NCI-H2196 treated with DMSO at 0.1 percent for 48 hours (cell line): ENCODE results near the gene ANKRD10.
A peak's percentile ranks its signal among the peaks of the same experiment; 100 is the strongest.

Experiments used
- DNase-seq: peaks from one replicate; lab custom pipeline; 2025; ENCODE audit not compliant: unreplicated experiment; lab: John Stamatoyannopoulos, UW

Gene ANKRD10

GRCh38 chr13:110885966-110886869 lies 28.7 kb downstream of the ANKRD10 start:
- DNase-seq, result no peak

GRCh38 chr13:110885516-110885915 lies 29.4 kb downstream of the ANKRD10 start:
- no peak for DNase-seq

GRCh38 chr13:110884517-110884916 lies 30.4 kb downstream of the ANKRD10 start:
- no peak for DNase-seq

GRCh38 chr13:110883542-110883941 lies 31.3 kb downstream of the ANKRD10 start:
- no peak for DNase-seq

GRCh38 chr13:110882972-110883371 lies 31.9 kb downstream of the ANKRD10 start:
- no peak for DNase-seq

- DNase-seq, result no peak
Observed at GRCh38 chr13:110881839-110882627, 32.8 kb downstream of the ANKRD10 start.

GRCh38 chr13:110880627-110881026 lies 34.2 kb downstream of the ANKRD10 start:
- no peak for DNase-seq

GRCh38 chr13:110879482-110879881 lies 35.4 kb downstream of the ANKRD10 start:
- DNase-seq, result no peak

- no peak for DNase-seq
Observed at GRCh38 chr13:110877737-110878258, 37.1 kb downstream of the ANKRD10 start.

- no peak for DNase-seq
Observed at GRCh38 chr13:110876609-110877008, 38.3 kb downstream of the ANKRD10 start.

- DNase-seq, result no peak
Observed at GRCh38 chr13:110875241-110875640, 39.6 kb downstream of the ANKRD10 start.

- DNase-seq, result peak; percentile 16
Observed at GRCh38 chr13:110874508-110874960, 40.3 kb downstream of the ANKRD10 start.

- DNase-seq, result no peak
Observed at GRCh38 chr13:110873639-110874507, 41.0 kb downstream of the ANKRD10 start.

- DNase-seq, result no peak
Observed at GRCh38 chr13:110872768-110873638, 41.9 kb downstream of the ANKRD10 start.

- DNase-seq, result no peak
Observed at GRCh38 chr13:110872034-110872767, 42.7 kb downstream of the ANKRD10 start.

- no peak for DNase-seq
Observed at GRCh38 chr13:110869805-110870706, 44.8 kb downstream of the ANKRD10 start.

GRCh38 chr13:110869231-110869804 lies 45.6 kb downstream of the ANKRD10 start:
- no peak for DNase-seq

GRCh38 chr13:110868720-110869119 lies 46.1 kb downstream of the ANKRD10 start:
- no peak for DNase-seq
